Nephron (organoid): Measurements from ENCODE around the gene OGDH.
A peak's percentile ranks its signal among the peaks of the same experiment; 100 is the strongest.
"Not testable (repeated sequence)": the region's sequence is repeated elsewhere in the genome, so short reads cannot be mapped to it uniquely, and the experiment has no call there.

Source experiments
- H3K27ac Mint-ChIP-seq, 3 experiments: 2 replicates each; pipeline ENCODE4 v1.8.0; 2020; ENCODE audit warnings: mixed read lengths in 3 of 3, mild to moderate bottlenecking in 2 of 3, moderate library complexity in 1 of 3
- H3K27me3 Mint-ChIP-seq: 2 replicates; pipeline ENCODE4 v1.8.0; 2021; ENCODE audit warnings: low read depth, mild to moderate bottlenecking, moderate library complexity, mixed read lengths
- H3K36me3 Mint-ChIP-seq: 2 replicates; pipeline ENCODE4 v1.8.0; 2020; ENCODE audit warnings: low read depth, mixed read lengths
- H3K4me1 Mint-ChIP-seq: 2 replicates; pipeline ENCODE4 v1.8.0; 2020; ENCODE audit warnings: mixed read lengths
- H3K4me3 Mint-ChIP-seq, 3 experiments: 2 replicates each; pipeline ENCODE4 v1.8.0; 2020; ENCODE audit warnings: mild to moderate bottlenecking in 3 of 3, mixed read lengths in 3 of 3, moderate library complexity in 2 of 3
- H3K9me3 Mint-ChIP-seq: 2 replicates; pipeline ENCODE4 v1.8.0; 2020; ENCODE audit warnings: mixed read lengths
- TF ChIP-seq, protein P1 (sequence below), 3 experiments: fragments of 200-600 bp; sonication (generic); IDR thresholded peaks; one replicate each; pipeline ENCODE4 v1.5.0; 2021; ENCODE audit warnings: antibody characterized with exemption in 3 of 3; ENCODE audit not compliant: unreplicated experiment in 3 of 3

OGDH gene

DNA sequence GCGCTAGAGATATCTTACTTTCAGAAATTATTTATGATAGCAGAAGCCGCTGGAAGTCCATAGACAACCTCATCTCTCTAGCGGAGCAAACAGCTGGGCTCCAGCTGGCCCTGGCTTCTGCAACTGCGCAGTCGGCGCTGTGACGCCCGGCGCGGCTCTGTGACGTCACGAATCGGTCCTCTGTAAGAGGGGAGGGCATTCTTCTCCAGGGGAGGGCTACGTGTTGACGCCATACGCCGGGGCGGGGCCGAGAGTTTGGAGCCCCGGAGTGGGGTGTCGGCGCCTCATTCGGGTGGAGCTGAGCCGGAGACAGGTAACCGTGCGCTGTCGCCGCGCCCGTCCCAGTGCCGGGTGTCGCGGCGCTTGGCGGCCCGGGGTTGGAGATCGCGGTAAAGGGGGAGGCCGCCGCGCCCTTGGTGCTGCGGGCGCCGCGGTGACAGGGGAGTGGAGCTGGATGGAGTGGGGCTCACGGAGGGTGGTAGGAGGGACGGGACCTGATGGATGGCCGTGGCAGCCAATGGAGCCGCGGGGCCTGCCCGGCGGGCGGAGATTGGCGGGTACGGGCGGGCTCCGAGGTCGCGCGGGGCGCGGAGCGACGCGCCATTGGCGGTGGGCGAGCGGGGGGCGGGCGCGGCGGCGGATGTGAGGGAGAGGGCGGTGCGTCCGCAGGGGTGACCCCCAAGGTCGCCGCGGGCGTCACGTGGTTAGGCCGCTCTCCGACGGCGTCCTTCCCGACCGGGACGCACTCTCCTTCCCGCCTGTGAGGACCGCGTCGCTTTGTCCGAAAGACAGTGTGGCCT is at the start of gene OGDH:
Gene OGDH, plus strand, starts transcription at position 287 of the 800 bp plus-strand sequence. CDS start 17,717 bp downstream, outside the sequence.
- Mint-ChIP-seq H3K27ac (peak within 1 kb of the TSS; percentile 91 to 99 (median 98)), H3K27me3 (no peaks in the 10 kb centered on the region), H3K36me3 (peaks cover 4% of the 10 kb centered on the region), H3K9me3 (no peaks in the 10 kb centered on the region), H3K4me3 (peak within 1 kb of the TSS; percentile 98 to 99 (median 99)), H3K4me1 (peaks cover 19% of the 10 kb centered on the region)
- TF ChIP-seq, protein P1, sequence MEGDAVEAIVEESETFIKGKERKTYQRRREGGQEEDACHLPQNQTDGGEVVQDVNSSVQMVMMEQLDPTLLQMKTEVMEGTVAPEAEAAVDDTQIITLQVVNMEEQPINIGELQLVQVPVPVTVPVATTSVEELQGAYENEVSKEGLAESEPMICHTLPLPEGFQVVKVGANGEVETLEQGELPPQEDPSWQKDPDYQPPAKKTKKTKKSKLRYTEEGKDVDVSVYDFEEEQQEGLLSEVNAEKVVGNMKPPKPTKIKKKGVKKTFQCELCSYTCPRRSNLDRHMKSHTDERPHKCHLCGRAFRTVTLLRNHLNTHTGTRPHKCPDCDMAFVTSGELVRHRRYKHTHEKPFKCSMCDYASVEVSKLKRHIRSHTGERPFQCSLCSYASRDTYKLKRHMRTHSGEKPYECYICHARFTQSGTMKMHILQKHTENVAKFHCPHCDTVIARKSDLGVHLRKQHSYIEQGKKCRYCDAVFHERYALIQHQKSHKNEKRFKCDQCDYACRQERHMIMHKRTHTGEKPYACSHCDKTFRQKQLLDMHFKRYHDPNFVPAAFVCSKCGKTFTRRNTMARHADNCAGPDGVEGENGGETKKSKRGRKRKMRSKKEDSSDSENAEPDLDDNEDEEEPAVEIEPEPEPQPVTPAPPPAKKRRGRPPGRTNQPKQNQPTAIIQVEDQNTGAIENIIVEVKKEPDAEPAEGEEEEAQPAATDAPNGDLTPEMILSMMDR (IDR thresholded peaks at IDR 0.05; ENCODE audit: unreplicated experiment in 3 of 3), result no peak

DNA sequence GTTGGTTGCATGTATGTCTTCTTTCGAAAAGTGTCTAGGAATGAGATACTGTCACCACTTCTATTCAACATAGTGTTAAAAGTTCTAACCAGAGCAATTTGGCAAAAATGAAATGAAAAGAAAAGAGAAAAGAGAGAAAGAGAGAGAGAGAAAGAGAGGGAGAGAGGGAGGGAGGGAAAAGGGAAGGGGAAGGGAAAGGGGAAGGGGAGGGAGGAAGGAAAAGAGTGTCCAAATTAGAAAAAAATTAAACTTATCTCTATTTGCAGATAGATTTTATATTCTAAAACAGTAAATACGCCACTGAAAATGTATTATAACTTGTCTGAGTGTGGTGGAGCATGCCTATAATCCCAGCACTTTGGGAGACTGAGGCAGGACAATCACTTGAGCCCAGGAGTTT is 48.9 kb upstream of the OGDH start:
- Mint-ChIP-seq H3K4me3 (no peak overlapping the region), H3K27me3 (no peaks in the 10 kb centered on the region), H3K36me3 (no peaks in the 10 kb centered on the region), H3K9me3 (no peaks in the 10 kb centered on the region), H3K4me1 (no peaks in the 10 kb centered on the region), H3K27ac (no peak overlapping the region)
- TF ChIP-seq, protein P1 (IDR thresholded peaks at IDR 0.05; ENCODE audit: unreplicated experiment in 3 of 3), result no peak

DNA sequence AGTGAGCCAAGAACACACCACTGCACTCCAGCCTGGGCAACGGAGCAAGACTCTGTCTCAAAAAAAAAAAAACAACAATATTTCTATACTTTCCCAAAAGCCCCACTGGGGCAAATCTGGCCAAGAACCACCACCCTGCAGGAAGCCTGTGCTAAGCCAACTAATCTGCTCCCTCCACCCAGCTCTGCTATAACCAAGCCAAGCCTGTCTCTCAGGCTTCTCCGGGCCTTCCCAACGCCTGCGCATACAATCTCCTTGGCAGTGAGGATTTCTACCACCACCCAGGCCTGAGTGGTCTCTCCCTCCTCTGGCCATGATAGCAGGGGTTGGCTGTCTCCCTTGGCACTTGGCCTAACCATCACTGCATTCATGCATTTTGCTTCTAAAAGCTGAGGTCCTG is 46.9 kb upstream of the OGDH start:
- H3K36me3 Mint-ChIP-seq, result peaks cover 5% of the 10 kb centered on the region
- H3K27ac Mint-ChIP-seq, result no peak overlapping the region
- no peaks in the 10 kb centered on the region for H3K9me3 Mint-ChIP-seq
- no peaks in the 10 kb centered on the region for H3K4me1 Mint-ChIP-seq
- H3K4me3 Mint-ChIP-seq, result no peak overlapping the region
- TF ChIP-seq, protein P1 (IDR thresholded peaks at IDR 0.05; ENCODE audit: unreplicated experiment in 3 of 3), result no peak
- no peaks in the 10 kb centered on the region for H3K27me3 Mint-ChIP-seq

DNA sequence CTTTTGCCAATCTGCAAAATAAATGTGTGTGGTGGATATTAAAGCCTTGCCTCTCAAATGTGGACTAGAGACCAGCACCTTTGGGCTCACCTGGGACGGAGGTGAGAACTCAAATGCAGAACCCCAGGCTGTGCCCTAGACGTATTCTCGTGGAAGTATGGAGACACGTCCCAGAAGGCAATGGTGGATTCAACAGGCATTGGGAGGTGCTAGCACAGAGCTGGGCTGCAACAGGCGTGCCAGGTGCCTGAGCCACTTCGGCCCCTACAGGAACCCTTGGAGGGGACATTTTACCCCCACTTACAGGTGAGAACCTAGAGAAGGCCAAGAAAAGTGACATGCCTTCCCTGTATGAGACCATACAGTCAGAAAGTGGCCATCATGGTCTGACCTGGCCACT is 44.9 kb upstream of the OGDH start:
- Mint-ChIP-seq H3K27me3 (no peaks in the 10 kb centered on the region), H3K27ac (no peak overlapping the region), H3K36me3 (peaks cover 18% of the 10 kb centered on the region), H3K9me3 (no peaks in the 10 kb centered on the region), H3K4me1 (no peaks in the 10 kb centered on the region), H3K4me3 (no peak overlapping the region)
- TF ChIP-seq, protein P1 (IDR thresholded peaks at IDR 0.05; ENCODE audit: unreplicated experiment in 3 of 3), result no peak

DNA sequence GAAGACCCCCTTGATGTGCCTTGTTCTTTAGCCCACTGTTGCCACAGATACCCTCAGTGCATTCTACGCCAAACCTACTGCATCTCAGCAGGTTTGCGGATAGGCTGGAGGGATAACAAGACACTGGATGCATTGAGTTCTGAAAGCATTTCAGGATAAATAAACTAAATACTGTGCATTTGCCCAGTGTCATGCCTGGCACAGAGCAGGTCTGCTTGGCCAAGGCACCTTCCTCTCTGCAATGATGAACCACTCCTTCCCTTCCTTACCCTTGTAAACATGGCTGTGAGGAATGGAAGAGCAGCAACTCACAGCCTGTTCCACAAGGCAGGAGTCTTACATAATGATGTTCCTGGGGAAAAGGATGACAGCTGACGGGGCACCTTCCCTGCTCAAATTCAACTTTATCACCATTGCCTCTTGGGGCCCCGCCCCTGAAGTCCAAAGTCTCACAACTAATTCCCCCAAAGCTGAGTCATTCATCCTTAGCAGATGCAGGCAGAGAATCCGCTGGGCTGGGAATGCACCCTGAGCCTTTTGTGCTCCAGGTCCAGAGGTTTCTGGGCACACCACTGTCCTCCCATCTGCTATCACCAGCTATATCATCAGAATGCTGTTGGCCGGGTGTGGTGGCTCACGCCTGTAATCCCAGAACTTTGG is 44.3 kb upstream of the OGDH start:
- no peak overlapping the region for H3K4me3 Mint-ChIP-seq
- H3K27me3 Mint-ChIP-seq, result no peaks in the 10 kb centered on the region
- H3K4me1 Mint-ChIP-seq, result no peaks in the 10 kb centered on the region
- H3K36me3 Mint-ChIP-seq, result peaks cover 18% of the 10 kb centered on the region
- TF ChIP-seq, protein P1 (IDR thresholded peaks at IDR 0.05; ENCODE audit: unreplicated experiment in 3 of 3), result no peak
- H3K27ac Mint-ChIP-seq, result no peak overlapping the region
- no peaks in the 10 kb centered on the region for H3K9me3 Mint-ChIP-seq

DNA sequence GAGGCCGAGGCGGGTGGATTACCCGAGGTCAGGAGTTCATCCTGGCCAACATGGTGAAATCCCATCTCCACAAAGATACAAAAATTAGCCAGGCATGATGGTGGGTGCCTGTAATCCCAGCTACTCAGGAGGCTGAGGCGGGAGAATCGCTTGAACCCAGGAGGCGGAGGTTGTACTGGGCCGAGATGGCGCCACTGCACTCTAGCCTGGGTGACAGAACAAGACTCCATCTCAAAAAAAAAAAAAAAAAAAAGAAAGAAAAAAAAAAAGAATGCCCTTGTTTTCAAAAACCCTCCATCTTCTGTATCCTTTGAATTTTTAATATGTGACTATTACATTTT is 43.8 kb upstream of the OGDH start:
- not testable (repeated sequence) for H3K27me3 Mint-ChIP-seq, H3K9me3 Mint-ChIP-seq, H3K4me1 Mint-ChIP-seq, H3K4me3 Mint-ChIP-seq, H3K27ac Mint-ChIP-seq
- H3K36me3 Mint-ChIP-seq, result peaks cover 22% of the 10 kb centered on the region
